HUES6 (cell line): ENCODE measurements around the gene PITPNB.

ENCODE experiments used
- H3K27ac ChIP-seq: 2 replicates; pipeline ENCODE4 v1.7.0; 2013; ENCODE audit warnings: low read depth, mild to moderate bottlenecking, low read length, inconsistent platforms
- H3K27me3 ChIP-seq: 2 replicates; pipeline ENCODE4 v1.6.1; 2013; ENCODE audit warnings: low read length; ENCODE audit not compliant: control insufficient read depth, insufficient read depth
- H3K36me3 ChIP-seq: 2 replicates; pipeline ENCODE4 v1.6.1; 2013; ENCODE audit warnings: low read length; ENCODE audit not compliant: control insufficient read depth, insufficient read depth
- H3K4me1 ChIP-seq: 2 replicates; pipeline ENCODE4 v1.6.1; 2013; ENCODE audit warnings: low read length; ENCODE audit not compliant: control insufficient read depth, insufficient read depth
- H3K4me3 ChIP-seq: 2 replicates; pipeline ENCODE4 v1.5.1; 2013; ENCODE audit warnings: low read depth, low read length
- H3K9ac ChIP-seq: one replicate; pipeline ENCODE4 v1.6.1; 2013; ENCODE audit warnings: mild to moderate bottlenecking, low read length
- H3K9me3 ChIP-seq: 2 replicates; pipeline ENCODE4 v1.6.1; 2013; ENCODE audit warnings: low read depth, low read length; ENCODE audit not compliant: control insufficient read depth, insufficient read depth

The PITPNB gene

DNA sequence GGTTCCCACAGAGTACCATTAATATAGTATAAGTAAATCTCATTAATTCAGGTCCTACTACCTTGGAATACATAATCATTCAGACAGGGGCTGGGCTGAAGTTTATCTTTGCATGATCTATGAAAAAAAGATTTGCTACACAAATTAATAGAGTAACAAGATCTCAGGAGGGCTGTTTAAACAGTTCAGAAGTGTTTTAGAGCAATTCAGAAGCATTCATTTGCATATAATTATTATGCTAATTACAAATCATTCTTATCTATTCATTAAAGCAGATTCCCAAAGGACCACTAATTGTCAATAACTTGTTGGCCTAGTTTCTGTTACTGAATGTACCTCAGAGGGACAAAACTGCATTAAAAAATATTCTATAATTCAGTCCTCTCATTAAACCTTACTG lies 40.5 kb downstream of the PITPNB start:
- Histone ChIP-seq H3K4me3 (no peak overlapping the region), H3K27ac (no peak overlapping the region), H3K9ac (no peak overlapping the region), H3K36me3 (peaks cover 16% of the 10 kb centered on the region), H3K4me1 (peaks cover 23% of the 10 kb centered on the region), H3K9me3 (no peaks in the 10 kb centered on the region), H3K27me3 (no peaks in the 10 kb centered on the region)

DNA sequence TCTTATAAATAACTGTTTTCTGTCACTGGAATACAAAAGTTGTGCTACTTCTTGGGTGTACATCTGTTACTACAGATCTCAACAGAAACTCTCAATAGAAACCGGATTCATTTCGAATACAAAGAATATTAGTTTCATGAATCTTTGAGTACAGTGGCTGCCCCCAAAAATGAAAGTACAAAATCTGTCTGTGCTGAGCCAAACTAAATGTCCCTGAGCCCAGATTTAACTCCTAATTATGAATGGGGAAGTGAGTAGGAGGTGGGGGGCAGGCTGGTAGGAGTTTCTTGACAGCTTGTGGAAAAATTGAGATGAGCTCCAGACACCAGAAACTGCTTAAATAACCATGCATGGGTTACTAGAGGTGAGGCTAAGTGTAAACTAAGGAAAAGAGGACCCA lies 41.6 kb downstream of the PITPNB start:
- no peaks in the 10 kb centered on the region for H3K27me3 ChIP-seq
- no peak overlapping the region for H3K4me3 ChIP-seq
- H3K36me3 ChIP-seq = peaks cover 24% of the 10 kb centered on the region
- no peak overlapping the region for H3K9ac ChIP-seq
- peaks cover 14% of the 10 kb centered on the region for H3K4me1 ChIP-seq
- no peaks in the 10 kb centered on the region for H3K9me3 ChIP-seq
- no peak overlapping the region for H3K27ac ChIP-seq

DNA sequence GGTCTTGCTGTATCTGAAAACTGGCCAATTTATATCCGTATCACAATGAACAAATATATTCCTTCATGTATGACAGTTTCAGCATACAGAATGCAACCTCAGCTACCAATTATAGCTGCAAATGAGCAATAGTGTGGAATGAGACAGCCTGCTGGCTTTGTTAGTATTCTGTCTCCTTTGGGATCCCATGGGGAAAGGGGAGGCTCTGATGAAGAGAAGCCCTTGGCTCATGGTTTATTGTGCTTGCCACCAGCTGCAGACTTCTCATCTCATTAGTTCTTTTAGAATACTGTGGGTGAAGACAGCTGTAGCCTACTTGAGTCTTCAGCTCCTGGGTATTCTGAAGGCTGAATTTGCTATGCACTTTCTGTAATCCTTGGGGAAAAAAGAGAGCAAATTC lies 42.4 kb downstream of the PITPNB start:
- Histone ChIP-seq H3K4me3 (no peak overlapping the region), H3K36me3 (peaks cover 31% of the 10 kb centered on the region), H3K27ac (no peak overlapping the region), H3K9me3 (no peaks in the 10 kb centered on the region), H3K4me1 (peaks cover 14% of the 10 kb centered on the region), H3K9ac (no peak overlapping the region), H3K27me3 (no peaks in the 10 kb centered on the region)

DNA sequence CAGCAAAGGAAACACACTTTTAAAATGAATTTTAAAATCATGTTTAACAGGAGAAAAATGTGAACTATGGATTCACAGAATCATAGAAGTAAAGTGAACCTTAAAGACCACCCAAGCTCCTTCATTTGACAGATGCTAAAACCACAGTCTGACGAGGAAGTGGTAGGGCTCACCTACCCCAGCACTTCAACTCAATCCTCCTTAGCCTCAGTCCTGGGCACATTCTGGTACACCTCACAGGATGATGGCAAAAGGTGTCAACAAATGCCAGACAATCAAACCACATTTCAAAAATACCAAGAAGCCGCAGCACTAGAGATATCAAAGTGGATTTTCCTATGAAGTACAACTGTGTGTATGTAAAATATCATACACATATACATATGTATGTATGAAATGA lies 43.1 kb downstream of the PITPNB start:
- no peaks in the 10 kb centered on the region for H3K27me3 ChIP-seq
- H3K9me3 ChIP-seq = no peaks in the 10 kb centered on the region
- H3K4me1 ChIP-seq = peaks cover 14% of the 10 kb centered on the region
- no peak overlapping the region for H3K9ac ChIP-seq
- no peak overlapping the region for H3K27ac ChIP-seq
- H3K36me3 ChIP-seq = peaks cover 38% of the 10 kb centered on the region
- H3K4me3 ChIP-seq = no peak overlapping the region

DNA sequence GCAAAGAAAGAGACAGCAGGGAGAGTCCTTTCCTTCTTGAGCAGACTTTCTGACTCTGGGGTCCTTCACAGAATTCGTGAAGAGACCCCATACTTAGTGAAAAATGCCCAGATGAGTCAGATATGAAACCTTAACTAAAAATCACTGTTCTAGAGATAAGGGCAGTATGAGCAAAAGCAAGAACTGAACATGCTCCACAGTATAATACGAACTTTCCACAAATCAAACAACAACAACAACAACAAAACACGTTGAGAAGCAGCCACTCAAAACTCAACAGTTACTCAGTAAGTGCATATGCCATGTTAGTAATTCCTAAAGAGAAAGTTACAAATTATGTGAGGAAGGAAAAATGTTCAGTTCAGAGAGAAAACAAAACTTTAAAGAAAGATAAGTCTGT lies 44.3 kb downstream of the PITPNB start:
- Histone ChIP-seq H3K27me3 (no peaks in the 10 kb centered on the region), H3K4me3 (no peak overlapping the region), H3K4me1 (peaks cover 14% of the 10 kb centered on the region), H3K9ac (no peak overlapping the region), H3K27ac (no peak overlapping the region), H3K9me3 (no peaks in the 10 kb centered on the region), H3K36me3 (peaks cover 50% of the 10 kb centered on the region)

DNA sequence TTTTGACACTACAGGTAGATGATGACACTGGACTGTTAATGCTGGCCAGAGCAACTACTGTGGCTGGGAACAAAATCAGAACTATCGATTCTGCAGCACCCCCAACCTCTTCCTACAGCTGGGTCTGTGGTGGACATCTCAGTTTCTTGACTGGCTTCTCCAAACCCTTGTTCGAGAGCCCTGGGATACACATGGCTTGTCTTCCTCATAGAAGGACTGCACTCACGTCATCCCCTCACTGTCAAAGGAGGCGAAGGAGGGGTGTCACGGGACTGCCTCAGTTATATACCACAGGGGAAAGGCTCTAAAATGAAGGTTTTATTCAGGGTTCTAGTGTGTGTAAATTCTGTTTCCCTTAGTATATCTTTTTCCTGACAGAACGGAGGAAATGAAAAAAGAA lies 44.9 kb downstream of the PITPNB start:
- Histone ChIP-seq H3K27ac (no peak overlapping the region), H3K4me3 (no peak overlapping the region), H3K36me3 (peaks cover 51% of the 10 kb centered on the region)

DNA sequence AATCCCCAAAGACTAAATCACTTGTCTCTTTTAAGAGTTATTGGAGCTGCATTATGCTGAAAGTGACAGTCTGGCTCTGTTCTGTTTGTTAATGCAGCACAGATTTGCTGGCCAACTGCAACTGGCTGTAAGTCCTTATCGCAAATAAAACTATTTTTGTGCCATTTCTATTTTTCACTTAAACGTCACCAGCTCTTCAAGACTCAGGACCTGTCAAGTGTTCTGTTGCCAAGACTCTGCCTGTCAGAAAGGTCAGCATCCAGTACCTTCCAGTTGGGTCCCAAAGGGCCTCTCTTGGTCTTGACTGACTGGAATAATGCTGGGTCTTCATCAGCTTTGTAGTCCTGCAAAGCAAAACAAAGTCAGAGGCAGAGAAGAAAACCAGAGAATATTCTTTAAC lies 45.6 kb downstream of the PITPNB start:
- Histone ChIP-seq H3K27ac (no peak overlapping the region), H3K27me3 (no peaks in the 10 kb centered on the region), H3K9me3 (no peaks in the 10 kb centered on the region), H3K4me3 (no peak overlapping the region), H3K36me3 (peaks cover 51% of the 10 kb centered on the region), H3K4me1 (peaks cover 2% of the 10 kb centered on the region; the same call in 1 of the 2 replicates), H3K9ac (no peak overlapping the region)

More for the DNA sequence above, 44.9 kb downstream of the PITPNB start:
- Histone ChIP-seq H3K9ac (no peak overlapping the region), H3K9me3 (no peaks in the 10 kb centered on the region), H3K4me1 (peaks cover 9% of the 10 kb centered on the region; the same call in 1 of the 2 replicates), H3K27me3 (no peaks in the 10 kb centered on the region)

DNA sequence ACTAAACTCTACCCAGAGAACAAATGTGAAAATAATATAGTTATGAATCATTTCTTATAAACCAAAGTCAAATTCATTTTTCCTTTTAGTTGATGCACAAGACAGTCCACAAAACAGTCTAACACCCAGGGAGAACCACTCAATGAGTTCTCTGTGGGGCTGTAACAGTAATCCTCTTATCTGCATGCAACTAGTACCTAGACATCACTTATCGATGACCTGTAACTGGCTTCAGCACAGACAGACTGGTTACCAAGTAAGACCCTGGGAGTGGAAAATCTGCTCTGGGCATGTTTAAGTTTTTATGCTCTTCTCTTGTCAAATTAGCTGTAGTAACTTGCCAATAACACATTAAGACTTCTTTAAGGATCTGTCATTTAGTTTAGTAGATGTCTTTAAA lies 46.6 kb downstream of the PITPNB start:
- Histone ChIP-seq H3K9ac (no peak overlapping the region), H3K4me3 (no peak overlapping the region), H3K9me3 (no peaks in the 10 kb centered on the region), H3K27ac (no peak overlapping the region), H3K4me1 (peaks cover under 1% of the 10 kb centered on the region; the same call in 1 of the 2 replicates), H3K27me3 (no peaks in the 10 kb centered on the region), H3K36me3 (peaks cover 51% of the 10 kb centered on the region)

DNA sequence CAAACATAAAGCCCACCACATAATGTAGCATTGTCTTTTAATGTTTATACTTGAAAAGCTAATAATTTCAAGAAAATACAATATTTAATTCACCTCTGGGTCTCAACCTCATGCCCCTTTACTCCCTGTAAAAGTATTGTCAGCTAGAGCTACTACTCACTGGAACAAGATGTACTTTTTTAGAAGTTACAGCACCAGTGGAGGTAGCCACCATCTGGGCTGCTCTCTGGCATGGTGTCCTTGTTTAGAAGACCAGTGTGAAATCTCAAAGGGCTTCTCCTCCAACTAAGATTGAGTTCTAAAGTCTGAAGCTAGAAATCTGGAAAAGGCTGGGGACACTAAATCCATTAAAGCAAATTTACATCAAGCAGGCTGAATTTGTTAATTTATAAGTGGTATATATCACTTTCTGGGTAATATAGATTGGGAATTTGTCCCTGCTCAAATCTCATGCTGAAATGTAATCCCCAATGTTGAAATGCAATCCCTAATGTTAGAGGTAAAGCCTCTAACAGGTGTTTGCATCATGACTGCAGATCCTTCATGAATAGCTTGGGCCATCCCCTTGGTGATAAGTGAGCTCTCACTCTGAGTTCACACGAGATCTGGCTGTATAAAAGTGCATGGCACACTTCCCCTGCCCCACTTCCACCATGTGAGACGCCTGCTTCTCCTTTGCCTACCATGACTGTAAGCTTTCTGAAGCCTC lies 47.6 kb downstream of the PITPNB start:
- Histone ChIP-seq H3K27ac (no peak overlapping the region), H3K4me1 (peaks cover 11% of the 10 kb centered on the region), H3K36me3 (peaks cover 53% of the 10 kb centered on the region), H3K4me3 (no peak overlapping the region), H3K27me3 (no peaks in the 10 kb centered on the region), H3K9me3 (no peaks in the 10 kb centered on the region), H3K9ac (no peak overlapping the region)

DNA sequence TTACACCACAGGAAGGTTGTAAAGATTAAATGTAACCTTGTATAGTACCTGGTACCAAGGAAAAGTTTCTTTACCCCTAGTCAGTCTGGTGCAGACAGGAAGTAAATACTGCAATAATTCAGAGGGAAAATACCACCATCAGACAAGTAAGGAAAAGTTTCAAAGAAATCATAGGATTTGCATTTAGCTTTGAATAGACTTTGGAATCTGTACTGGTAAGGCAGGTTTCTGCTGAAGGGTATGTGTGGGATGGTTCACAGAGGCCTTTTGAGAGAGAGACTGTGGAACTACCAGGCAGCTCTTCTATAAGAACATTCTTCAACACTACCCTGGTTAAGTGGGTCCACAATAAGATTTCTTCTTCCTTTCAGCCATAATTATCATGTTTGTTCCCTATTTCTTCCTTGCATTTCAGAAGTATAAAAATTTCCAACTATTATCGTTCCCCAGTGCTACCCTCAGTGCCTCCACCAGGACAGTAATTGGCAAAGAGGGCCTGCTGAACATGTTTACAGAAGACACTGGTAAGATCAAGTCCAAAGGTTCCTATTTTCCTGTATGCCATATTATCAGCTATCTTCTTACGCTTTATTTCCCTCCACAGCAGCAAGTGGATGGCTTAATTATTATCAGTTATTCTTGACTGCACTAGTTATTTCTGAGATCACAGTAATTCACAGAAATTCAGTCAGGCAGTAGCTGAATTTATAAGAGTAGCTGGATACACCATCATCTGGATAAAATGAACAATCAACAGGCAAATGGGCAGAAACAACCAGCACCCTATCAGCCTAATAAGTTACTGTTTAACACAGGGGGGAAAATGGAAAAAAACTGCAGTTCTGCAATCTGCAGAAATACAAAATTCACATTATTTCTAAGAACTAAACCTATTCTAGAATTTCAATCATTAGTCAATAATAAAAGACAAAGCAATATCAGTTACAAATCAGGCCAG lies 48.5 kb downstream of the PITPNB start:
- Histone ChIP-seq H3K4me3 (no peak overlapping the region), H3K9me3 (no peaks in the 10 kb centered on the region), H3K27ac (no peak overlapping the region), H3K9ac (no peak overlapping the region), H3K4me1 (peaks cover 11% of the 10 kb centered on the region), H3K27me3 (no peaks in the 10 kb centered on the region), H3K36me3 (peaks cover 53% of the 10 kb centered on the region)

DNA sequence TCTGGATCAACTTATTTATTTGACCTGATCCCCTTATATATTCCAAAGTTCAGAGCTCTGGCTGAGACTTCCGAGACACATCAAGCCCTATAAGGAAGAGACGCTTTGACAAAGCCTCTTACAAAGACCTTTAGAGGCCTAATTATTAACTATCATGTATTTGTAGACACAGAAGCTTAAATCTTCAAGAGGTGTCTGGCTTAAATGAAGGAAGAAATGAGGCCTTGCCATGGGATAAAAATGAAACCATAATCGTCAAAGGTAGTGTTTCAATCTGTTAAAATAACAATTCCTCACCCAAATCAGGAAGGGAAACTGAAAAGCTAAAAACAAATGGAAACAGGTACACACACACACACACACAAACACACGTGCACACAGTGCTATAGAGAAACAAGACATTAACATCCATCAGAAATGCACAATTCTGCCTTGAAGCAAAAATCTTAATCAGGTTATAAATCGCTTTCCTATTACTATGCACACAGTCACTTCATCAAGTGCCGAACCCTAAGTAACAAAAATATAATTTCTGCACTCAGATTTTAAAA lies 50.2 kb downstream of the PITPNB start:
- H3K4me1 ChIP-seq = peaks cover 11% of the 10 kb centered on the region
- H3K27me3 ChIP-seq = no peaks in the 10 kb centered on the region
- H3K4me3 ChIP-seq = no peak overlapping the region
- peaks cover 45% of the 10 kb centered on the region for H3K36me3 ChIP-seq
- no peak overlapping the region for H3K9ac ChIP-seq
- no peak overlapping the region for H3K27ac ChIP-seq
- no peaks in the 10 kb centered on the region for H3K9me3 ChIP-seq
